ENCODE results near the gene IGFL1.
"Not testable (repeated sequence)": the region's sequence is repeated elsewhere in the genome, so short reads cannot be mapped to it uniquely, and the experiment has no call there.

The IGFL1 gene

DNA sequence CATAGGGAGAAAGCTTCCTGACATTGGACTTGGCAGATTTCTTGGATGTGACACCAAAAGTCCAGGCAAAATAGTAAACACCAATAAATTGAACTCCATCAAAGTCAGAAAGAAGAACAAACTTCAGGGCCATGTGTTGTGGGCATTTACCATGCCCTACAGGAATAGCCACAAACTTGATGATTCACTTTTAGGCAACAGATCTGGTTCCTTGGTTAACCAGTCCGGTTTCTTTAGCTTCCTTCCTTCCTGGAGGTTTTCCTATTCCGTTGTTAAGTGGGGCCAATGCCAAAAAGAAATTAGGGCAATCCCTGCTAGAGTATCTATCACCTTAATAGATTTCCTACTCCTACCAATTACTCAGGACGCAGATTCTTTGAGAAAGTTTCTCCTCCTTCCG is 25.2 kb downstream of the IGFL1 start:
- TF ChIP-seq, protein P1, sequence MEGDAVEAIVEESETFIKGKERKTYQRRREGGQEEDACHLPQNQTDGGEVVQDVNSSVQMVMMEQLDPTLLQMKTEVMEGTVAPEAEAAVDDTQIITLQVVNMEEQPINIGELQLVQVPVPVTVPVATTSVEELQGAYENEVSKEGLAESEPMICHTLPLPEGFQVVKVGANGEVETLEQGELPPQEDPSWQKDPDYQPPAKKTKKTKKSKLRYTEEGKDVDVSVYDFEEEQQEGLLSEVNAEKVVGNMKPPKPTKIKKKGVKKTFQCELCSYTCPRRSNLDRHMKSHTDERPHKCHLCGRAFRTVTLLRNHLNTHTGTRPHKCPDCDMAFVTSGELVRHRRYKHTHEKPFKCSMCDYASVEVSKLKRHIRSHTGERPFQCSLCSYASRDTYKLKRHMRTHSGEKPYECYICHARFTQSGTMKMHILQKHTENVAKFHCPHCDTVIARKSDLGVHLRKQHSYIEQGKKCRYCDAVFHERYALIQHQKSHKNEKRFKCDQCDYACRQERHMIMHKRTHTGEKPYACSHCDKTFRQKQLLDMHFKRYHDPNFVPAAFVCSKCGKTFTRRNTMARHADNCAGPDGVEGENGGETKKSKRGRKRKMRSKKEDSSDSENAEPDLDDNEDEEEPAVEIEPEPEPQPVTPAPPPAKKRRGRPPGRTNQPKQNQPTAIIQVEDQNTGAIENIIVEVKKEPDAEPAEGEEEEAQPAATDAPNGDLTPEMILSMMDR (IDR thresholded peaks at IDR 0.05), result no peak
- H3K9me3 Mint-ChIP-seq, result no peaks in the 10 kb centered on the region
- H3K4me1 Mint-ChIP-seq, result peaks cover 4% of the 10 kb centered on the region
- no peaks in the 10 kb centered on the region for H3K36me3 Mint-ChIP-seq (ENCODE audit: low read depth)
- H3K27me3 Mint-ChIP-seq (ENCODE audit: low read depth, poor library complexity), result peaks cover 28% of the 10 kb centered on the region
- H3K4me3 Mint-ChIP-seq, result no peak overlapping the region
- DNase-seq, result no peak
- H3K27ac Mint-ChIP-seq, result no peak overlapping the region

DNA sequence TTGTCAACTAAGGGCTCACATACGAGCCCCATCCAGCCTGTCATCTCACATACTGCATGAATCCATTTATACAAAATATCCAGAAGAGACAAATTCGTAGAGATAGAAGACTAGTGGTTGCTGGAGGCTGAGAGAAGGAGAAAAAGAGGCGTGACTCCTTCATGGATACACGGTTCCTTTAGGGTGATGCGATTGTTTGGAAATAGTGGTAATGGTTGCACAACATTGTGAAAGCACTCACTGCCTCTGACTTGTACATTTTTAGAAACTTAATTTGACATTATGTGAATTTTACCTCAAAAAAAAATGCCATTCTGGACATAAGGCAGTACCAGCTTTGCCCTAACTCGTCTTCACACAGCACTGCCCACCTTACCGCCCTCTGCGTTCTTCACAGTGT is 27.3 kb downstream of the IGFL1 start:
- no peak overlapping the region for H3K27ac Mint-ChIP-seq
- no peak for DNase-seq
- H3K36me3 Mint-ChIP-seq (ENCODE audit: low read depth), result no peaks in the 10 kb centered on the region
- no peaks in the 10 kb centered on the region for H3K9me3 Mint-ChIP-seq
- no peak overlapping the region for H3K4me3 Mint-ChIP-seq
- peaks cover 4% of the 10 kb centered on the region for H3K4me1 Mint-ChIP-seq
- H3K27me3 Mint-ChIP-seq (ENCODE audit: low read depth, poor library complexity), result peaks cover 30% of the 10 kb centered on the region
- TF ChIP-seq, protein P1 (IDR thresholded peaks at IDR 0.05), result no peak

DNA sequence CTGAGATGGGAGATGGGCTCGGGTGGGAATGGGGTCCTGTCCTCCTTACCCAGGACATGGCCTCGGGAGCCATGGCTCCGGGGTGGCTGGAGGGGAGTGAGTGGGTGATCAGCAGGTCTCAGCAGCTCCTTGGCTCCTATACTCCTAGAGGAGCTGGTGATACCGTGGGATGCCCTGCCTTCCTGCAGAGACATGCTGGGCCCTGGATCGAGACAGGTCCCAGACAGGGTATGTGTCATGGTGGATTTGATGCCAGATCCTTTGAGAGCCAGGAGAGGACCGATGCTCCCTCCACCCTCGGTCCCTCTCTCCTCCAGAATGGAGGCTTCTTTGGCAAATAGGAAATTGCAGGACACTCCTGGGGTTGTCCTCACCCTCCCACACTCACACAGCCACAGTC is 32.0 kb downstream of the IGFL1 start:
- H3K27me3 Mint-ChIP-seq (ENCODE audit: low read depth, poor library complexity), result peaks cover 18% of the 10 kb centered on the region
- not testable (repeated sequence) for H3K27ac Mint-ChIP-seq; DNase-seq; H3K36me3 Mint-ChIP-seq (ENCODE audit: low read depth); H3K9me3 Mint-ChIP-seq; H3K4me3 Mint-ChIP-seq; H3K4me1 Mint-ChIP-seq

DNA sequence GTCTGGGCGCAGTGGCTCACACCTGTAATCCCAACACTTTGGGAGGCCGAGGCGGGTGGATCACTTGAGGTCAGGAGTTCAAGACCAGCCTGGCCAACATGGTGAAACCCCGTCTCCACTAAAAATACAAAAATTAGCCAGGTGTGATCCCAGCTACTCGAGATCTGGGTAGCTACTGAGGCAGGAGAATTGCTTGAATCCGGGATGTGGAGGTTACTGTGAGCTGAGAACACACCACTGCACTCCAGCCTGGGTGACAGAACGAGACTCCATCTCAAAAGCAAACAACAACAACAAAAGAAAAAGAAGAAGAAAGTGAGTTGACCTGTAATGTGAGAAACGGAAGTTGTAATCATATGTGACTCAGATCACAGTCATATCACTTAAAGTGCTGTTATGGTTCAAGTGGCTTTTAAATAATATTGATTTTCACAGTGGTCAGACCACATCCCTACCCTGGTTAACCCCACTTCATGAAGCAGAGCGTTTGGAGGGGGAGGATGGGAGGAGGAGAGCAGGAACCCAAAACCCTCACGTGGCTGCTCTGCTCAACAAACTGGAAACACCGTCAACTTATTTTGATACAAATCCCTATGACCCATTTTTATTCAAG is 33.2 kb downstream of the IGFL1 start:
- not testable (repeated sequence) for H3K27ac Mint-ChIP-seq; H3K9me3 Mint-ChIP-seq; H3K4me1 Mint-ChIP-seq; H3K36me3 Mint-ChIP-seq (ENCODE audit: low read depth); DNase-seq; H3K4me3 Mint-ChIP-seq
- H3K27me3 Mint-ChIP-seq (ENCODE audit: low read depth, poor library complexity), result peaks cover 12% of the 10 kb centered on the region

DNA sequence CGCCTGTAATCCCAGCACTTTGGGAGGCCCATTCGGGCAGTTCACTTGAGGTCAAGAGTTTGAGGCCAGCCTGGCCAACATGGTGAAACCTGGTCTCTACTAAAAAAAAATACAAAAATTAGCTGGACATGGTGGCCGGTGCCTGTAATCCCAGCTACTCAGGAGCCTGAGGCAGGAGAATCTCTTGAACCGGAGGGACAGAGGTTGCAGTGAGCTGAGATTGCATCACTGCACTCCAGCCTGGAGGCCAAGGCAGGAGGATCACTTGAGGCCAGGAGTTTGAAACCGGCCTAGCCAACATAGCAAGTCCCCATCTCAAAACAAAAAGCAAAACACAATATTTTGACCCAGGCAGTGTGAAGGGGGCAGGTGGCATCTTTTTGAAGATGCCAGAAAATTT is 35.3 kb downstream of the IGFL1 start:
- not testable (repeated sequence) for DNase-seq; H3K4me3 Mint-ChIP-seq; H3K36me3 Mint-ChIP-seq (ENCODE audit: low read depth); H3K27me3 Mint-ChIP-seq (ENCODE audit: low read depth, poor library complexity); H3K27ac Mint-ChIP-seq; H3K9me3 Mint-ChIP-seq; H3K4me1 Mint-ChIP-seq

DNA sequence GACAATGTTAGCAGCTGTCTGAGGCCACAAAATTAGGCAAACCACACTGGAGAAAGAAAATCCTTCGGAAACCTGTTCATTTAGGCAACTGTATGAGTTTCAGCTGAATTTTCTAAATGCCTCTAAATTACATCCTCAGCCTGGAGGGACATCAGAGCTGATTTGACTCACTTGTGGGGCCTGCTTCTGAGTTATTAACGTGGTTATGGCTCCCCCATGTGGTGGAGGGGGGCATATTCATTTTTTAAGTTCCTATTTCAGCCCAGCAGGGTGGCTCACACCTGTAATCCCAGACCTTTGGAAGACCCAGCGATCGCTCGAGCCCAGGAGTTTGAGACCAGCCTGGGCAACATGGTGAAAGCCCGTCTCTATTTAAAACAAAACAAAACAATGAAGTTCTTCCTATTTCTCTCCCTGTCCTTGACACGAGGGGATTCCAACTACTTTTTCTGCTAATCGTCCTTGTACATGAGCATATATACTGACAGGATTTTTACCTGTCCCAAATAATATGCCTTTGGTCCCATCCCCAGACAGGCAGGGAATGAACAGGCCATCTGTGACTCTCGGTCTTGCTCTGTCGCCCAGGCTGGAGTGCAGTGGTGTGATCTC is 35.8 kb downstream of the IGFL1 start:
- H3K4me1 Mint-ChIP-seq, result peaks cover 7% of the 10 kb centered on the region
- DNase-seq, result peak; percentile 72
- no peaks in the 10 kb centered on the region for H3K9me3 Mint-ChIP-seq
- H3K36me3 Mint-ChIP-seq (ENCODE audit: low read depth), result no peaks in the 10 kb centered on the region
- peaks cover 8% of the 10 kb centered on the region for H3K27me3 Mint-ChIP-seq (ENCODE audit: low read depth, poor library complexity)
- H3K27ac Mint-ChIP-seq, result no peak overlapping the region
- TF ChIP-seq, protein P1 (IDR thresholded peaks at IDR 0.05), result peak; percentile 88
- no peak overlapping the region for H3K4me3 Mint-ChIP-seq

DNA sequence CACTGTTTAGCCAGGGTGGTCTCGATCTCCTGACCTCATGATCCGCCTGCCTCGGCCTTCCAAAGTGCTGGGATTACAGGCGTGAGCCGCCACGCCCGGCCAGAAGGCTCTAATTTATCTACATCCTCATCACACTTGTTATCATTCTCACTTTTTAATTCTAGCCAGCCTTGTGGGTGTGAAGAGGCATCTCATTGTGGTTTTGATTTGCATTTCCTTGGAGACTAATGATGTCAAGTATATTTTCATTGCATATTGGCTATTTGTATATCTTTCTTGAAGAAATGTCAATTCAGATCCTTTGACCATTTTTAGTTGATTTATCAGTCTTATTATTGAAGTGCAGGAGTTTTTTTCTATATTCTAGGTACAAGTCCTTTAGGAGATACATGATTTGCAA is 39.6 kb downstream of the IGFL1 start:
- no peaks in the 10 kb centered on the region for H3K9me3 Mint-ChIP-seq
- H3K27ac Mint-ChIP-seq, result no peak overlapping the region
- H3K27me3 Mint-ChIP-seq (ENCODE audit: low read depth, poor library complexity), result peaks cover 12% of the 10 kb centered on the region
- DNase-seq, result no peak
- peaks cover 16% of the 10 kb centered on the region for H3K4me1 Mint-ChIP-seq
- H3K36me3 Mint-ChIP-seq (ENCODE audit: low read depth), result no peaks in the 10 kb centered on the region
- no peak overlapping the region for H3K4me3 Mint-ChIP-seq
- TF ChIP-seq, protein P1 (IDR thresholded peaks at IDR 0.05), result no peak
